Stomach (tissue), 4 donors: Measurements from ENCODE around the gene KLHL17.

ENCODE experiments used
- CTCF ChIP-seq, 7 experiments: fragments of 450-650 bp in 4 of 7; fragments of 200-600 bp in 3 of 7; sonication (generic) in 3 of 7; IDR thresholded peaks; one replicate each; pipeline ENCODE4 v1.5.1; 2016 to 2019; ENCODE audit warnings: antibody characterized with exemption in 7 of 7, control low read depth in 2 of 7, mild to moderate bottlenecking in 1 of 7
- POLR2AphosphoS5 ChIP-seq, 3 donors: sonication (generic); formaldehyde crosslinking; IDR thresholded peaks; one replicate each; pipeline ENCODE4 v1.6.1; 2016; ENCODE audit warnings: antibody characterized with exemption in 3 of 3

GRCh38 chr1:924656-925560 lies 35.5 kb upstream of the KLHL17 start:
- TF ChIP-seq POLR2AphosphoS5 (IDR thresholded peaks at IDR 0.05): no peak
- no peak for TF ChIP-seq CTCF (IDR thresholded peaks at IDR 0.05)
